HepG2 (cell line): Measurements from ENCODE around the gene SSBP2. TPM values are rescaled to one million over a fixed set of nuclear protein-coding genes. Genes with fewer than 3 reads are reported as not detected.

ENCODE experiments used
- ELF1 ChIP-seq: sonication (generic); formaldehyde crosslinking; IDR thresholded peaks from 2 replicates; pipeline ENCODE4 v1.4.0; 2020; ENCODE audit warnings: missing genetic modification reagents
- EZH2 ChIP-seq: conservative IDR thresholded peaks from 2 replicates; pipeline ENCODE4 v1.6.1; 2012; ENCODE audit warnings: mild to moderate bottlenecking, low read depth, low read length, moderate library complexity
- GMEB1 ChIP-seq: sonication (generic); formaldehyde crosslinking; IDR thresholded peaks from 2 replicates; pipeline ENCODE4 v1.5.1; 2020; ENCODE audit warnings: missing genetic modification reagents, mild to moderate bottlenecking, borderline replicate concordance
- ISX ChIP-seq: sonication (generic); formaldehyde crosslinking; conservative IDR thresholded peaks from 2 replicates; pipeline ENCODE4 v1.5.0; 2020; ENCODE audit warnings: missing genetic modification reagents
- PTBP1 ChIP-seq: fragments of 200-400 bp; formaldehyde crosslinking; IDR thresholded peaks from 2 replicates; pipeline ENCODE4 v1.6.1; 2018; ENCODE audit warnings: low read length, low read depth; ENCODE audit not compliant: poor library complexity, severe bottlenecking
- RFX3 ChIP-seq: IDR thresholded peaks from 2 replicates; pipeline ENCODE4 v1.6.1; 2016; ENCODE audit warnings: missing biosample characterization, missing genetic modification reagents
- SP2 ChIP-seq: sonication (generic); formaldehyde crosslinking; IDR thresholded peaks from 2 replicates; pipeline ENCODE4 v1.5.1; 2020; ENCODE audit warnings: mild to moderate bottlenecking, missing genetic modification reagents
- STAT5B ChIP-seq: sonication (generic); formaldehyde crosslinking; IDR thresholded peaks from 2 replicates; pipeline ENCODE4 v1.4.0; 2020; ENCODE audit warnings: missing genetic modification reagents
- TCF7L2 ChIP-seq: IDR thresholded peaks from 2 replicates; pipeline ENCODE4 v1.6.1; 2011; ENCODE audit warnings: mild to moderate bottlenecking, low read depth, low read length, moderate library complexity
- ZNF367 ChIP-seq: sonication (generic); formaldehyde crosslinking; IDR thresholded peaks from 2 replicates; pipeline ENCODE4 v1.4.0; 2020; ENCODE audit warnings: missing genetic modification reagents, borderline replicate concordance
- polyA plus RNA-seq, 8 experiments: library from polyadenylated mRNA; depleted of rRNA in 3 of 8; stranded (reverse) in 7 of 8; unstranded in 1 of 8; fragments of >200 nt; fragmentation: Illumina TruSeq in 4 of 8; extraction: Trizol in 4 of 8; gene quantifications; 2 replicates each; pipeline versions ENCODE4 v1.2.1 to v1.2.3, GENCODE V29; 2011 to 2016; ENCODE audit warnings: low read depth in 4 of 8, missing spikeins in 1 of 8, mixed read lengths in 1 of 8; ENCODE audit not compliant: insufficient read depth in 1 of 8
- total RNA-seq, 5 experiments: library from RNA; depleted of rRNA; stranded (reverse); fragments of >200 nt; fragmentation: Illumina TruSeq; extraction: Trizol; gene quantifications; 2 replicates each; pipeline ENCODE4 v1.2.3, GENCODE V29; 2016; ENCODE audit warnings: low read depth in 1 of 5
- TF ChIP-seq, protein P1 (sequence below), 2 experiments: IDR thresholded peaks; 2 replicates each; pipeline ENCODE4 v1.6.1; 2011 to 2012; ENCODE audit warnings: low read length in 2 of 2, borderline replicate concordance in 1 of 2, low read depth in 1 of 2, mild to moderate bottlenecking in 1 of 2, moderate library complexity in 1 of 2
- TF ChIP-seq, protein P2 (sequence below): sonication (generic); formaldehyde crosslinking; IDR thresholded peaks from 2 replicates; pipeline ENCODE4 v1.4.0; 2020; ENCODE audit warnings: missing genetic modification reagents, borderline replicate concordance
- TF ChIP-seq, protein P3 (sequence below): sonication (generic); formaldehyde crosslinking; IDR thresholded peaks from 2 replicates; pipeline ENCODE4 v1.5.1; 2020; ENCODE audit warnings: missing genetic modification reagents, mild to moderate bottlenecking, borderline replicate concordance
- TF ChIP-seq, protein P4 (sequence below): sonication (generic); formaldehyde crosslinking; conservative IDR thresholded peaks from 2 replicates; pipeline ENCODE4 v1.5.0; 2020; ENCODE audit warnings: missing genetic modification reagents
- TF ChIP-seq, protein P5 (sequence below): sonication (generic); formaldehyde crosslinking; conservative IDR thresholded peaks from 2 replicates; pipeline ENCODE4 v1.8.0; 2022; ENCODE audit warnings: missing genetic modification reagents

Gene SSBP2
- total and polyA plus RNA-seq, 2 of the 13 experiments (the other 11 are each of a cell fraction or from before 2014, with no cell fraction given), result 0.16 TPM; not detected in 1

- TF ChIP-seq GMEB1 (CRISPR knock-in tag) (no peak), TCF7L2 (0 out of 2 replicates have a peak, but pooled peaks have one; percentile 44), ZNF367 (CRISPR knock-in tag) (no peak), RFX3 (CRISPR knock-in tag) (no peak), PTBP1 (no peak), EZH2 (no peak), ISX (CRISPR knock-in tag) (no peak), SP2 (no peak), STAT5B (CRISPR knock-in tag) (no peak), ELF1 (CRISPR knock-in tag) (no peak)
- TF ChIP-seq, protein P1, sequence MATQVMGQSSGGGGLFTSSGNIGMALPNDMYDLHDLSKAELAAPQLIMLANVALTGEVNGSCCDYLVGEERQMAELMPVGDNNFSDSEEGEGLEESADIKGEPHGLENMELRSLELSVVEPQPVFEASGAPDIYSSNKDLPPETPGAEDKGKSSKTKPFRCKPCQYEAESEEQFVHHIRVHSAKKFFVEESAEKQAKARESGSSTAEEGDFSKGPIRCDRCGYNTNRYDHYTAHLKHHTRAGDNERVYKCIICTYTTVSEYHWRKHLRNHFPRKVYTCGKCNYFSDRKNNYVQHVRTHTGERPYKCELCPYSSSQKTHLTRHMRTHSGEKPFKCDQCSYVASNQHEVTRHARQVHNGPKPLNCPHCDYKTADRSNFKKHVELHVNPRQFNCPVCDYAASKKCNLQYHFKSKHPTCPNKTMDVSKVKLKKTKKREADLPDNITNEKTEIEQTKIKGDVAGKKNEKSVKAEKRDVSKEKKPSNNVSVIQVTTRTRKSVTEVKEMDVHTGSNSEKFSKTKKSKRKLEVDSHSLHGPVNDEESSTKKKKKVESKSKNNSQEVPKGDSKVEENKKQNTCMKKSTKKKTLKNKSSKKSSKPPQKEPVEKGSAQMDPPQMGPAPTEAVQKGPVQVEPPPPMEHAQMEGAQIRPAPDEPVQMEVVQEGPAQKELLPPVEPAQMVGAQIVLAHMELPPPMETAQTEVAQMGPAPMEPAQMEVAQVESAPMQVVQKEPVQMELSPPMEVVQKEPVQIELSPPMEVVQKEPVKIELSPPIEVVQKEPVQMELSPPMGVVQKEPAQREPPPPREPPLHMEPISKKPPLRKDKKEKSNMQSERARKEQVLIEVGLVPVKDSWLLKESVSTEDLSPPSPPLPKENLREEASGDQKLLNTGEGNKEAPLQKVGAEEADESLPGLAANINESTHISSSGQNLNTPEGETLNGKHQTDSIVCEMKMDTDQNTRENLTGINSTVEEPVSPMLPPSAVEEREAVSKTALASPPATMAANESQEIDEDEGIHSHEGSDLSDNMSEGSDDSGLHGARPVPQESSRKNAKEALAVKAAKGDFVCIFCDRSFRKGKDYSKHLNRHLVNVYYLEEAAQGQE (IDR thresholded peaks at IDR 0.05; ENCODE audit: borderline replicate concordance in 1 of 2, low read depth in 1 of 2, low read length in 2 of 2), result peak in 1 of 2 experiments; percentile 8; a peak in 1 of 4 replicates
- TF ChIP-seq, protein P2, sequence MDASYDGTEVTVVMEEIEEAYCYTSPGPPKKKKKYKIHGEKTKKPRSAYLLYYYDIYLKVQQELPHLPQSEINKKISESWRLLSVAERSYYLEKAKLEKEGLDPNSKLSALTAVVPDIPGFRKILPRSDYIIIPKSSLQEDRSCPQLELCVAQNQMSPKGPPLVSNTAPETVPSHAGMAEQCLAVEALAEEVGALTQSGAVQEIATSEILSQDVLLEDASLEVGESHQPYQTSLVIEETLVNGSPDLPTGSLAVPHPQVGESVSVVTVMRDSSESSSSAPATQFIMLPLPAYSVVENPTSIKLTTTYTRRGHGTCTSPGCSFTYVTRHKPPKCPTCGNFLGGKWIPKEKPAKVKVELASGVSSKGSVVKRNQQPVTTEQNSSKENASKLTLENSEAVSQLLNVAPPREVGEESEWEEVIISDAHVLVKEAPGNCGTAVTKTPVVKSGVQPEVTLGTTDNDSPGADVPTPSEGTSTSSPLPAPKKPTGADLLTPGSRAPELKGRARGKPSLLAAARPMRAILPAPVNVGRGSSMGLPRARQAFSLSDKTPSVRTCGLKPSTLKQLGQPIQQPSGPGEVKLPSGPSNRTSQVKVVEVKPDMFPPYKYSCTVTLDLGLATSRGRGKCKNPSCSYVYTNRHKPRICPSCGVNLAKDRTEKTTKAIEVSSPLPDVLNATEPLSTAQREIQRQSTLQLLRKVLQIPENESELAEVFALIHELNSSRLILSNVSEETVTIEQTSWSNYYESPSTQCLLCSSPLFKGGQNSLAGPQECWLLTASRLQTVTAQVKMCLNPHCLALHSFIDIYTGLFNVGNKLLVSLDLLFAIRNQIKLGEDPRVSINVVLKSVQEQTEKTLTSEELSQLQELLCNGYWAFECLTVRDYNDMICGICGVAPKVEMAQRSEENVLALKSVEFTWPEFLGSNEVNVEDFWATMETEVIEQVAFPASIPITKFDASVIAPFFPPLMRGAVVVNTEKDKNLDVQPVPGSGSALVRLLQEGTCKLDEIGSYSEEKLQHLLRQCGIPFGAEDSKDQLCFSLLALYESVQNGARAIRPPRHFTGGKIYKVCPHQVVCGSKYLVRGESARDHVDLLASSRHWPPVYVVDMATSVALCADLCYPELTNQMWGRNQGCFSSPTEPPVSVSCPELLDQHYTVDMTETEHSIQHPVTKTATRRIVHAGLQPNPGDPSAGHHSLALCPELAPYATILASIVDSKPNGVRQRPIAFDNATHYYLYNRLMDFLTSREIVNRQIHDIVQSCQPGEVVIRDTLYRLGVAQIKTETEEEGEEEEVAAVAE (CRISPR knock-in tag), result no peak
- TF ChIP-seq, protein P3, sequence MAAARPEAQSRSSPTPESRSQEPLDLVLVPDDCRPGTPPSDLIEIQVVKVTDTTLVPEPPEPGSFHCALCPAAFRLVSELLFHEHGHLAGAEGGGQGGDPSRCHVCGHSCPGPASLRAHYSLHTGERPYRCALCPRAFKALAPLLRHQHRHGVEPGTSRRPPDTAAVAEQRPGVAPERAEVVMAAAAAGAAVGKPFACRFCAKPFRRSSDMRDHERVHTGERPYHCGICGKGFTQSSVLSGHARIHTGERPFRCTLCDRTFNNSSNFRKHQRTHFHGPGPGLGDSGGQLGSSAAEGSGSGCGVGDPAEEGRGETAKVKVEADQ, result peak; percentile 35; the same call in 1 of the 2 replicates
- TF ChIP-seq, protein P4, sequence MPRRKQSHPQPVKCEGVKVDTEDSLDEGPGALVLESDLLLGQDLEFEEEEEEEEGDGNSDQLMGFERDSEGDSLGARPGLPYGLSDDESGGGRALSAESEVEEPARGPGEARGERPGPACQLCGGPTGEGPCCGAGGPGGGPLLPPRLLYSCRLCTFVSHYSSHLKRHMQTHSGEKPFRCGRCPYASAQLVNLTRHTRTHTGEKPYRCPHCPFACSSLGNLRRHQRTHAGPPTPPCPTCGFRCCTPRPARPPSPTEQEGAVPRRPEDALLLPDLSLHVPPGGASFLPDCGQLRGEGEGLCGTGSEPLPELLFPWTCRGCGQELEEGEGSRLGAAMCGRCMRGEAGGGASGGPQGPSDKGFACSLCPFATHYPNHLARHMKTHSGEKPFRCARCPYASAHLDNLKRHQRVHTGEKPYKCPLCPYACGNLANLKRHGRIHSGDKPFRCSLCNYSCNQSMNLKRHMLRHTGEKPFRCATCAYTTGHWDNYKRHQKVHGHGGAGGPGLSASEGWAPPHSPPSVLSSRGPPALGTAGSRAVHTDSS (CRISPR knock-in tag), result no peak
- TF ChIP-seq, protein P5, sequence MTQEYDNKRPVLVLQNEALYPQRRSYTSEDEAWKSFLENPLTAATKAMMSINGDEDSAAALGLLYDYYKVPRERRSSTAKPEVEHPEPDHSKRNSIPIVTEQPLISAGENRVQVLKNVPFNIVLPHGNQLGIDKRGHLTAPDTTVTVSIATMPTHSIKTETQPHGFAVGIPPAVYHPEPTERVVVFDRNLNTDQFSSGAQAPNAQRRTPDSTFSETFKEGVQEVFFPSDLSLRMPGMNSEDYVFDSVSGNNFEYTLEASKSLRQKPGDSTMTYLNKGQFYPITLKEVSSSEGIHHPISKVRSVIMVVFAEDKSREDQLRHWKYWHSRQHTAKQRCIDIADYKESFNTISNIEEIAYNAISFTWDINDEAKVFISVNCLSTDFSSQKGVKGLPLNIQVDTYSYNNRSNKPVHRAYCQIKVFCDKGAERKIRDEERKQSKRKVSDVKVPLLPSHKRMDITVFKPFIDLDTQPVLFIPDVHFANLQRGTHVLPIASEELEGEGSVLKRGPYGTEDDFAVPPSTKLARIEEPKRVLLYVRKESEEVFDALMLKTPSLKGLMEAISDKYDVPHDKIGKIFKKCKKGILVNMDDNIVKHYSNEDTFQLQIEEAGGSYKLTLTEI (CRISPR knock-in tag), result no peak
Observed at GRCh38 chr5:81371354-81371876, 379.5 kb downstream of the SSBP2 start (continued).
